Tongue (tissue), 3 donors: ENCODE data around the gene FAM120A. TPM values are rescaled to one million over a fixed set of nuclear protein-coding genes. Genes with fewer than 3 reads are reported as not detected.

Experiments
- DNase-seq: peaks from one replicate; pipeline ENCODE4 v3.0.0-alpha.2; 2015
- small RNA-seq: library from RNA; depleted of rRNA; stranded (forward); fragments of <200 nt; gene quantifications from one replicate; pipeline ENCODE3, GENCODE V24; 2014; ENCODE audit warnings: low replicate concordance
- total RNA-seq: library from RNA; depleted of rRNA; stranded (reverse); fragments of >200 nt; gene quantifications from one replicate; pipeline ENCODE4 v1.2.3, GENCODE V29; 2014

The FAM120A gene
- total RNA-seq, 1 donor from 2014 or later: 111 TPM

- DNase-seq: no peak
These were observed 145.7 kb downstream of the FAM120A start for GRCh38 chr9:93597142-93597706.

- DNase-seq: no peak
These were observed 146.6 kb downstream of the FAM120A start for GRCh38 chr9:93597871-93598646.

- no peak for DNase-seq
These were observed 147.3 kb downstream of the FAM120A start for GRCh38 chr9:93598647-93599241.

- DNase-seq: no peak
These were observed 148.3 kb downstream of the FAM120A start for GRCh38 chr9:93599571-93600403.

- peak; percentile 78 for DNase-seq
These were observed 149.0 kb downstream of the FAM120A start for GRCh38 chr9:93600504-93600903.

GRCh38 chr9:93601063-93601462 lies 149.6 kb downstream of the FAM120A start:
- DNase-seq: no peak

- no peak for DNase-seq
These were observed 150.2 kb downstream of the FAM120A start for GRCh38 chr9:93601666-93602065.

- DNase-seq: no peak
These were observed 151.5 kb downstream of the FAM120A start for GRCh38 chr9:93603011-93603410.

GRCh38 chr9:93603906-93604326 lies 152.4 kb downstream of the FAM120A start:
- DNase-seq: no peak

- DNase-seq: no peak
These were observed 154.7 kb downstream of the FAM120A start for GRCh38 chr9:93606187-93606586.

- no peak for DNase-seq
These were observed 158.7 kb downstream of the FAM120A start for GRCh38 chr9:93610206-93610605.

GRCh38 chr9:93612052-93612795 lies 160.7 kb downstream of the FAM120A start:
- DNase-seq: no peak

- peak; percentile 22 for DNase-seq
These were observed 161.3 kb downstream of the FAM120A start for GRCh38 chr9:93612796-93613154.

GRCh38 chr9:93613174-93613573 lies 161.7 kb downstream of the FAM120A start:
- no peak for DNase-seq

- DNase-seq: no peak
These were observed 162.3 kb downstream of the FAM120A start for GRCh38 chr9:93613791-93614190.

- no peak for DNase-seq
These were observed 163.5 kb downstream of the FAM120A start for GRCh38 chr9:93614830-93615468.

Small RNA genes within 50 kb of the gene (small RNA-seq; reads per million reads assigned to genes)
- gene RF00019: not detected

Other genes with a start within 250 kb of the FAM120A start
- gene FAM120AOS, start 1.9 kb downstream of the FAM120A start, total RNA-seq: 40.6 TPM
- 36.2 TPM for gene PHF2, start 124.9 kb downstream of the FAM120A start, total RNA-seq